NCI-H345 treated with DMSO at 0.1 percent for 48 hours (cell line): ENCODE data around the gene CPSF3.

Source experiments
- DNase-seq: peaks from one replicate; lab custom pipeline; 2025; ENCODE audit not compliant: unreplicated experiment; lab: John Stamatoyannopoulos, UW

CPSF3 gene

GRCh38 chr2:9416962-9417316, 6.5 kb upstream of the CPSF3 start:
- DNase-seq: no peak

- peak; percentile 80 for DNase-seq
Observed at GRCh38 chr2:9417725-9418124, 5.7 kb upstream of the CPSF3 start.

GRCh38 chr2:9418746-9419145, 4.7 kb upstream of the CPSF3 start:
- DNase-seq: no peak

- DNase-seq: no peak
Observed at GRCh38 chr2:9419541-9419940, 3.9 kb upstream of the CPSF3 start.

- DNase-seq: no peak
Observed at GRCh38 chr2:9420495-9420894, 3.0 kb upstream of the CPSF3 start.

GRCh38 chr2:9422321-9423099, 944 bp upstream of the CPSF3 start:
- DNase-seq: no peak

- no peak for DNase-seq
Observed at GRCh38 chr2:9423922-9424272, 443 bp downstream of the CPSF3 start.

- DNase-seq: peak; percentile 94
Observed at GRCh38 chr2:9424447-9425164, 1.2 kb downstream of the CPSF3 start.

GRCh38 chr2:9428965-9429577, 5.6 kb downstream of the CPSF3 start:
- no peak for DNase-seq

- no peak for DNase-seq
Observed at GRCh38 chr2:9430316-9431293, 7.2 kb downstream of the CPSF3 start.

- DNase-seq: no peak
Observed at GRCh38 chr2:9434489-9434888, 11.0 kb downstream of the CPSF3 start.

GRCh38 chr2:9439536-9439935, 16.1 kb downstream of the CPSF3 start:
- no peak for DNase-seq

- no peak for DNase-seq
Observed at GRCh38 chr2:9440058-9440727, 16.7 kb downstream of the CPSF3 start.

GRCh38 chr2:9441556-9441955, 18.1 kb downstream of the CPSF3 start:
- DNase-seq: no peak

- no peak for DNase-seq
Observed at GRCh38 chr2:9443526-9443925, 20.1 kb downstream of the CPSF3 start.

- DNase-seq: no peak
Observed at GRCh38 chr2:9445089-9445488, 21.6 kb downstream of the CPSF3 start.

GRCh38 chr2:9451231-9451630, 27.8 kb downstream of the CPSF3 start:
- no peak for DNase-seq

GRCh38 chr2:9460441-9461017, 37.1 kb downstream of the CPSF3 start:
- no peak for DNase-seq

- DNase-seq: no peak
Observed at GRCh38 chr2:9461079-9461478, 37.6 kb downstream of the CPSF3 start.

GRCh38 chr2:9462313-9462712, 38.9 kb downstream of the CPSF3 start:
- no peak for DNase-seq
